Measurements from ENCODE around the gene NEDD4L. TPM values are rescaled to one million over a fixed set of nuclear protein-coding genes. Genes with fewer than 3 reads are reported as not detected.

The NEDD4L gene
- total RNA-seq, 1 donor from 2014 or later = 93.9 TPM

DNA sequence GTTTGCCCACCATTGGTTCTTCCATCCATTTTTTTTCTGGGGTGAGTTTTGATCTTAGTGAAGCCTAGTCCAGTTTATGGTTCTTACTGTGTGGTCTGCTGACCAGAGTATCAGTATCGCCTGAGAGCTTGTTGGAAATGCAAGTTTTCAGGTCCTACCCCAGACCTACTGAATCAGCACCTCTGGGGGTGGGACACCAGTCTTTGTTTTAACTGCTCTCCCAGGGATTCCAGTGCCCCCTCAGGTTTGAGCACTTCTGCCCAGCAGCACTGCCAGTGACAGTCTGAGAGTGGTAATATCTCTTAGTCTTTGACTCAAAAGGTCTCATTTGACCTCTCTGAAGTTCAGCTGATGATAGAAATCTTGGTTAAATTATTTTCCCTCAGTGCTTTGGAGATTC, 315.6 kb downstream of the NEDD4L start:
- Histone ChIP-seq H3K4me2 (ENCODE audit: low read length) (peak overlapping the region; percentile 37), H3K36me3 (ENCODE audit: insufficient read depth, low read length) (peaks cover 13% of the 10 kb centered on the region)

GRCh38 chr18:58360324-58360723, 316.3 kb downstream of the NEDD4L start:
- Mint-ChIP-seq H3K4me3 (ENCODE audit: unreplicated experiment) (peak overlapping the region; percentile 71), H3K27me3 (ENCODE audit: low read depth, unreplicated experiment) (no peaks in the 10 kb centered on the region), H3K9me3 (ENCODE audit: unreplicated experiment) (no peaks in the 10 kb centered on the region), H3K4me1 (ENCODE audit: low read depth, unreplicated experiment) (peaks cover 70% of the 10 kb centered on the region), H3K27ac (ENCODE audit: unreplicated experiment) (peak overlapping the region; percentile 94), H3K36me3 (ENCODE audit: low read depth, unreplicated experiment) (peaks cover 4% of the 10 kb centered on the region)
- H3K4me1 ChIP-seq (ENCODE audit: insufficient read depth, low read length) = peaks cover 63% of the 10 kb centered on the region
- no peak for TF ChIP-seq CTCF (IDR thresholded peaks at IDR 0.05; ENCODE audit: insufficient read depth, low read depth, low read length)
- H3K27ac ChIP-seq (ENCODE audit: low read depth, low read length) = peak overlapping the region; percentile 78
- H3K4me2 ChIP-seq (ENCODE audit: low read length) = no peak overlapping the region
- H3K36me3 ChIP-seq (ENCODE audit: insufficient read depth, low read length) = peaks cover 12% of the 10 kb centered on the region
- no peaks in the 10 kb centered on the region for H3K27me3 ChIP-seq (ENCODE audit: insufficient read depth, low read length)
- no peaks in the 10 kb centered on the region for H3K79me2 ChIP-seq (ENCODE audit: insufficient read depth, low read length)
- no peak for DNase-seq (ENCODE audit: low read depth)
- no peaks in the 10 kb centered on the region for H3K9me3 ChIP-seq (ENCODE audit: insufficient read depth, low read depth, low read length)
- no peaks in the 10 kb centered on the region for H4K20me1 ChIP-seq (ENCODE audit: insufficient read depth, low read length)
- H2AFZ ChIP-seq (ENCODE audit: low read depth, low read length) = no peak overlapping the region
- no peak for FAIRE-seq
- H3K4me3 ChIP-seq (ENCODE audit: insufficient read depth, low read depth, low read length) = no peak overlapping the region
- H3K9ac ChIP-seq (ENCODE audit: low read length) = peak overlapping the region; percentile 48

More for the DNA sequence above, 315.6 kb downstream of the NEDD4L start:
- DNase-seq (ENCODE audit: low read depth) (no peak), FAIRE-seq (no peak)
- Histone ChIP-seq H2AFZ (ENCODE audit: low read depth, low read length) (no peak overlapping the region), H4K20me1 (ENCODE audit: insufficient read depth, low read length) (no peaks in the 10 kb centered on the region), H3K4me1 (ENCODE audit: insufficient read depth, low read length) (peaks cover 64% of the 10 kb centered on the region), H3K27ac (ENCODE audit: low read depth, low read length) (peak overlapping the region; percentile 78), H3K9me3 (ENCODE audit: insufficient read depth, low read depth, low read length) (no peaks in the 10 kb centered on the region), H3K4me3 (ENCODE audit: insufficient read depth, low read depth, low read length) (no peak overlapping the region), H3K9ac (ENCODE audit: low read length) (peak overlapping the region; percentile 48), H3K27me3 (ENCODE audit: insufficient read depth, low read length) (no peaks in the 10 kb centered on the region), H3K79me2 (ENCODE audit: insufficient read depth, low read length) (no peaks in the 10 kb centered on the region)
- peak overlapping the region; percentile 94 for H3K27ac Mint-ChIP-seq (ENCODE audit: unreplicated experiment)
- H3K4me1 Mint-ChIP-seq (ENCODE audit: low read depth, unreplicated experiment) = peaks cover 70% of the 10 kb centered on the region
- peak overlapping the region; percentile 71 for H3K4me3 Mint-ChIP-seq (ENCODE audit: unreplicated experiment)
- H3K36me3 Mint-ChIP-seq (ENCODE audit: low read depth, unreplicated experiment) = peaks cover 1% of the 10 kb centered on the region
- no peaks in the 10 kb centered on the region for H3K9me3 Mint-ChIP-seq (ENCODE audit: unreplicated experiment)
- TF ChIP-seq EZH2 (IDR thresholded peaks at IDR 0.05; ENCODE audit: insufficient read depth, low read length) (no peak), CTCF (IDR thresholded peaks at IDR 0.05; ENCODE audit: insufficient read depth, low read depth, low read length) (no peak)
- no peaks in the 10 kb centered on the region for H3K27me3 Mint-ChIP-seq (ENCODE audit: low read depth, unreplicated experiment)

DNA sequence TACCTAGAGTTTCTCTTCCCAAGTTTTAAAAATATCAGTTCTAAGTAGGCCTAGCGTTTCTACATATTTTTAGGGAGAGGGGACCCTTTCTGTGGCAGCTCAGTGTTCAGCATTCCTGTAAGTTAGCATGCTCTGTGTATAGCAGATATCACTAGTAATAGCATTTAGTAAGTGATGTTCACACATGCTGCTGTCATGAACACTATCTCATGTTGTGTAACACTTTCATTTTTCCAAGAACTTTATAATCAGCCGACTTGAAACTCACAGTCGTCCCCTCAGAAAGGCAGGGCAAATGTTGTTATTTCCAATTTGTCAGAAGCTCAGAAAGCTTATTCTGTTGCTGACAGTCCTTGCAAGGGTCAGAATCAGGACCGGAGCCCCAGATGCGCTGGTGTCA, 317.2 kb downstream of the NEDD4L start:
- no peaks in the 10 kb centered on the region for H3K9me3 ChIP-seq (ENCODE audit: insufficient read depth, low read depth, low read length)
- no peaks in the 10 kb centered on the region for H4K20me1 ChIP-seq (ENCODE audit: insufficient read depth, low read length)
- no peak overlapping the region for H3K4me3 ChIP-seq (ENCODE audit: insufficient read depth, low read depth, low read length)
- DNase-seq (ENCODE audit: low read depth) (no peak), FAIRE-seq (no peak)
- peak overlapping the region; percentile 77 for H3K9ac ChIP-seq (ENCODE audit: low read length)
- no peaks in the 10 kb centered on the region for H3K27me3 ChIP-seq (ENCODE audit: insufficient read depth, low read length)
- no peak overlapping the region for H2AFZ ChIP-seq (ENCODE audit: low read depth, low read length)
- H3K27ac ChIP-seq (ENCODE audit: low read depth, low read length) = peak overlapping the region; percentile 95
- peak overlapping the region; percentile 71 for H3K4me3 Mint-ChIP-seq (ENCODE audit: unreplicated experiment)
- no peaks in the 10 kb centered on the region for H3K79me2 ChIP-seq (ENCODE audit: insufficient read depth, low read length)
- peaks cover 72% of the 10 kb centered on the region for H3K4me1 Mint-ChIP-seq (ENCODE audit: low read depth, unreplicated experiment)
- peak overlapping the region; percentile 66 for H3K4me2 ChIP-seq (ENCODE audit: low read length)
- H3K4me1 ChIP-seq (ENCODE audit: insufficient read depth, low read length) = peaks cover 66% of the 10 kb centered on the region
- H3K9me3 Mint-ChIP-seq (ENCODE audit: unreplicated experiment) = no peaks in the 10 kb centered on the region
- no peaks in the 10 kb centered on the region for H3K27me3 Mint-ChIP-seq (ENCODE audit: low read depth, unreplicated experiment)
- peak overlapping the region; percentile 94 for H3K27ac Mint-ChIP-seq (ENCODE audit: unreplicated experiment)
- peaks cover 20% of the 10 kb centered on the region for H3K36me3 ChIP-seq (ENCODE audit: insufficient read depth, low read length)
- peaks cover 10% of the 10 kb centered on the region for H3K36me3 Mint-ChIP-seq (ENCODE audit: low read depth, unreplicated experiment)
- TF ChIP-seq EZH2 (IDR thresholded peaks at IDR 0.05; ENCODE audit: insufficient read depth, low read length) (no peak), CTCF (IDR thresholded peaks at IDR 0.05; ENCODE audit: insufficient read depth, low read depth, low read length) (no peak)
